Activated CD4-positive, alpha-beta T cell treated with anti-CD3 and anti-CD28 coated beads for 36 hours (primary cell): ENCODE data around the gene HSPA4L. TPM values are rescaled to one million over a fixed set of nuclear protein-coding genes. Genes with fewer than 3 reads are reported as not detected.
A peak's percentile ranks its signal among the peaks of the same experiment; 100 is the strongest.

Experiments used
- ATAC-seq: fragments of 200-7000 bp; cut with Tn5 transposase; one replicate; pipeline ENCODE4 v1.10.0; 2021; ENCODE audit warnings: mild to moderate bottlenecking, moderate library complexity
- CTCF ChIA-PET: fragments of 350-600 bp; sonication (Branson Sonifier 250); formaldehyde crosslinking; loops from one replicate; lab custom pipeline; 2021; ENCODE audit warnings: antibody characterized with exemption; lab: Charles Lee
- POLR2A ChIA-PET: fragments of 350-600 bp; sonication (Branson Sonifier 250); formaldehyde crosslinking; loops from one replicate; lab custom pipeline; 2021; ENCODE audit warnings: antibody characterized with exemption, inconsistent platforms; lab: Charles Lee
- DNase-seq: peaks from one replicate; pipeline ENCODE4 v3.0.0-alpha.2; 2020
- H3K27ac Mint-ChIP-seq: one replicate; pipeline ENCODE4 v1.8.0; 2021; ENCODE audit warnings: mixed read lengths
- H3K27me3 Mint-ChIP-seq: one replicate; pipeline ENCODE4 v1.8.0; 2021; ENCODE audit warnings: mixed read lengths
- H3K36me3 Mint-ChIP-seq: one replicate; pipeline ENCODE4 v1.8.0; 2021; ENCODE audit warnings: low read depth, mixed read lengths
- H3K4me1 Mint-ChIP-seq: one replicate; pipeline ENCODE4 v1.8.0; 2021; ENCODE audit warnings: mixed read lengths
- H3K4me3 Mint-ChIP-seq: one replicate; pipeline ENCODE4 v1.8.0; 2021; ENCODE audit warnings: mild to moderate bottlenecking, moderate library complexity, mixed read lengths
- H3K9me3 Mint-ChIP-seq: one replicate; pipeline ENCODE4 v1.8.0; 2021; ENCODE audit warnings: low read depth, mixed read lengths
- intact Hi-C, 2 experiments: fragments of 100-400 bp; cut with DNase I in 1 of 2; cut with micrococcal nuclease in 1 of 2; formaldehyde crosslinking; loops; one replicate each; pipeline versions ENCODE4 v1.14.2 to v1.15.1; 2022 to 2024; cut with DNase I, micrococcal nuclease
- total RNA-seq, 2 experiments: library from RNA; stranded (reverse); gene quantifications; one replicate each; pipeline ENCODE4 v1.2.3, GENCODE V29; 2021

Gene HSPA4L
- total RNA-seq, 2 experiments from 2014 or later: 2.7 to 3.0 TPM

GRCh38 chr4:127788517-127788916 lies 6.4 kb downstream of the HSPA4L start:
- H3K36me3 Mint-ChIP-seq: no peaks in the 10 kb centered on the region
- POLR2A ChIA-PET: no interaction called here
- intact Hi-C loops: loop anchor here (1.0 to 10.0 kb wide), 2 partner anchors 176 to 182 kb away; partner anchors contain the start of genes ABHD18 (in 1 of the 2) and MFSD8 (in 1 of the 2)
- no peak overlapping the region for H3K4me3 Mint-ChIP-seq
- no peak overlapping the region for H3K27ac Mint-ChIP-seq
- ATAC-seq: peak; percentile 51
- peaks cover 40% of the 10 kb centered on the region for H3K27me3 Mint-ChIP-seq
- H3K4me1 Mint-ChIP-seq: no peaks in the 10 kb centered on the region
- no peak for DNase-seq
- CTCF ChIA-PET: interaction anchor here (0.8 to 1.5 kb wide), 2 partner anchors 12 to 17 kb away, joined by 3 to 4 read pairs; no protein-coding TSS in a partner anchor
- no peaks in the 10 kb centered on the region for H3K9me3 Mint-ChIP-seq

GRCh38 chr4:127791391-127791790 lies 9.3 kb downstream of the HSPA4L start:
- Mint-ChIP-seq H3K36me3 (no peaks in the 10 kb centered on the region), H3K9me3 (no peaks in the 10 kb centered on the region), H3K4me1 (no peaks in the 10 kb centered on the region), H3K27ac (no peak overlapping the region), H3K4me3 (no peak overlapping the region), H3K27me3 (peaks cover 38% of the 10 kb centered on the region)
- ChIA-PET CTCF (no interaction called here), POLR2A (interaction anchor here (0.6 kb wide), 1 partner anchor 243 kb away, joined by 5 read pairs; no protein-coding TSS in a partner anchor)
- DNase-seq (no peak), ATAC-seq (no peak)
- intact Hi-C loops: no loop called here

- ChIA-PET POLR2A (no interaction called here), CTCF (no interaction called here)
- H3K36me3 Mint-ChIP-seq: no peaks in the 10 kb centered on the region
- intact Hi-C loops: no loop called here
- DNase-seq (no peak), ATAC-seq (no peak)
- H3K27me3 Mint-ChIP-seq: peaks cover 35% of the 10 kb centered on the region
- no peaks in the 10 kb centered on the region for H3K9me3 Mint-ChIP-seq
- H3K4me3 Mint-ChIP-seq: no peak overlapping the region
- H3K4me1 Mint-ChIP-seq: no peaks in the 10 kb centered on the region
- no peak overlapping the region for H3K27ac Mint-ChIP-seq
These were observed 11.4 kb downstream of the HSPA4L start for GRCh38 chr4:127793528-127793927.

- DNase-seq (no peak), ATAC-seq (no peak)
- no peaks in the 10 kb centered on the region for H3K36me3 Mint-ChIP-seq
- CTCF ChIA-PET: no interaction called here
- intact Hi-C loops: no loop called here
- no peak overlapping the region for H3K4me3 Mint-ChIP-seq
- peaks cover 15% of the 10 kb centered on the region for H3K27me3 Mint-ChIP-seq
- no peaks in the 10 kb centered on the region for H3K4me1 Mint-ChIP-seq
- POLR2A ChIA-PET: no interaction called here
- no peaks in the 10 kb centered on the region for H3K9me3 Mint-ChIP-seq
- no peak overlapping the region for H3K27ac Mint-ChIP-seq
These were observed 17.6 kb downstream of the HSPA4L start for GRCh38 chr4:127799711-127800110.

- CTCF ChIA-PET: interaction anchor here (0.9 kb wide), 1 partner anchor 203 kb away, joined by 3 read pairs; no protein-coding TSS in a partner anchor
- DNase-seq: no peak
- H3K36me3 Mint-ChIP-seq: no peaks in the 10 kb centered on the region
- no peaks in the 10 kb centered on the region for H3K4me1 Mint-ChIP-seq
- no peak for ATAC-seq
- no peak overlapping the region for H3K27ac Mint-ChIP-seq
- POLR2A ChIA-PET: no interaction called here
- intact Hi-C loops: no loop called here
- no peak overlapping the region for H3K4me3 Mint-ChIP-seq
- peaks cover 7% of the 10 kb centered on the region for H3K27me3 Mint-ChIP-seq
- H3K9me3 Mint-ChIP-seq: no peaks in the 10 kb centered on the region
These were observed 27.2 kb downstream of the HSPA4L start for GRCh38 chr4:127809173-127809800.

- H3K9me3 Mint-ChIP-seq: no peaks in the 10 kb centered on the region
- ChIA-PET POLR2A (no interaction called here), CTCF (no interaction called here)
- no peak for ATAC-seq
- H3K4me3 Mint-ChIP-seq: no peak overlapping the region
- no peaks in the 10 kb centered on the region for H3K4me1 Mint-ChIP-seq
- H3K27me3 Mint-ChIP-seq: peaks cover 8% of the 10 kb centered on the region
- no peak overlapping the region for H3K27ac Mint-ChIP-seq
- intact Hi-C loops: no loop called here
- no peaks in the 10 kb centered on the region for H3K36me3 Mint-ChIP-seq
- no peak for DNase-seq
These were observed 28.4 kb downstream of the HSPA4L start for GRCh38 chr4:127810551-127810950.

GRCh38 chr4:127822430-127822829 lies 40.3 kb downstream of the HSPA4L start:
- Mint-ChIP-seq H3K4me3 (no peak overlapping the region), H3K4me1 (no peaks in the 10 kb centered on the region), H3K36me3 (no peaks in the 10 kb centered on the region), H3K27me3 (peaks cover 18% of the 10 kb centered on the region), H3K9me3 (no peaks in the 10 kb centered on the region), H3K27ac (no peak overlapping the region)
- CTCF ChIA-PET: no interaction called here
- ATAC-seq: no peak
- POLR2A ChIA-PET: no interaction called here
- DNase-seq: no peak
- intact Hi-C loops: no loop called here

- ChIA-PET CTCF (no interaction called here), POLR2A (no interaction called here)
- Mint-ChIP-seq H3K4me1 (no peaks in the 10 kb centered on the region), H3K36me3 (no peaks in the 10 kb centered on the region), H3K27me3 (peaks cover 13% of the 10 kb centered on the region), H3K4me3 (no peak overlapping the region), H3K27ac (no peak overlapping the region), H3K9me3 (no peaks in the 10 kb centered on the region)
- intact Hi-C loops: no loop called here
- DNase-seq: no peak
- ATAC-seq: no peak
These were observed 46.0 kb downstream of the HSPA4L start for GRCh38 chr4:127828121-127828520.

GRCh38 chr4:127829014-127829413 lies 46.9 kb downstream of the HSPA4L start:
- CTCF ChIA-PET: no interaction called here
- DNase-seq: no peak
- POLR2A ChIA-PET: no interaction called here
- Mint-ChIP-seq H3K27ac (no peak overlapping the region), H3K36me3 (no peaks in the 10 kb centered on the region), H3K27me3 (peaks cover 10% of the 10 kb centered on the region), H3K4me3 (no peak overlapping the region), H3K9me3 (no peaks in the 10 kb centered on the region), H3K4me1 (no peaks in the 10 kb centered on the region)
- no peak for ATAC-seq
- intact Hi-C loops: no loop called here

GRCh38 chr4:127832585-127832984 lies 50.5 kb downstream of the HSPA4L start:
- peaks cover 7% of the 10 kb centered on the region for H3K27me3 Mint-ChIP-seq
- intact Hi-C loops: no loop called here
- H3K4me3 Mint-ChIP-seq: no peak overlapping the region
- no peaks in the 10 kb centered on the region for H3K9me3 Mint-ChIP-seq
- ChIA-PET CTCF (no interaction called here), POLR2A (no interaction called here)
- H3K4me1 Mint-ChIP-seq: no peaks in the 10 kb centered on the region
- ATAC-seq (no peak), DNase-seq (no peak)
- no peaks in the 10 kb centered on the region for H3K36me3 Mint-ChIP-seq
- no peak overlapping the region for H3K27ac Mint-ChIP-seq

GRCh38 chr4:127843704-127844600 lies 61.8 kb downstream of the HSPA4L start:
- POLR2A ChIA-PET: no interaction called here
- no peak for ATAC-seq

More at GRCh38 chr4:127843704-127844600, 61.8 kb downstream of the HSPA4L start:
- Mint-ChIP-seq H3K27ac (no peak overlapping the region), H3K4me1 (no peaks in the 10 kb centered on the region), H3K27me3 (no peaks in the 10 kb centered on the region), H3K36me3 (peaks cover 24% of the 10 kb centered on the region), H3K4me3 (no peak overlapping the region), H3K9me3 (peaks cover 22% of the 10 kb centered on the region)
- no peak for DNase-seq
- intact Hi-C loops: no loop called here
- CTCF ChIA-PET: interaction anchor here (1.0 kb wide), 1 partner anchor 9 kb away, joined by 3 read pairs; no protein-coding TSS in a partner anchor
